GM18502 (cell line): ENCODE results near the gene RRM1.
"Not testable (repeated sequence)": the region's sequence is repeated elsewhere in the genome, so short reads cannot be mapped to it uniquely, and the experiment has no call there.

Experiments used
- ATAC-seq: cut with Tn5 transposase; IDR thresholded peaks from one replicate; pipeline ENCODE4 v1.9.1; 2021; ENCODE audit warnings: mild to moderate bottlenecking; ENCODE audit not compliant: unreplicated experiment, poor library complexity

RRM1 gene

GRCh38 chr11:4127357-4127756, 32.8 kb downstream of the RRM1 start:
- no peak for ATAC-seq

GRCh38 chr11:4130219-4130618, 35.6 kb downstream of the RRM1 start:
- not testable (repeated sequence) for ATAC-seq

GRCh38 chr11:4134806-4135205, 40.2 kb downstream of the RRM1 start:
- ATAC-seq, result no peak

GRCh38 chr11:4138497-4138896, 43.9 kb downstream of the RRM1 start:
- no peak for ATAC-seq

- ATAC-seq, result no peak
These were observed 45.6 kb downstream of the RRM1 start for GRCh38 chr11:4140067-4140636.

GRCh38 chr11:4146070-4146771, 51.6 kb downstream of the RRM1 start:
- no peak for ATAC-seq

GRCh38 chr11:4146772-4147098, 52.1 kb downstream of the RRM1 start:
- no peak for ATAC-seq

GRCh38 chr11:4154503-4154902, 59.9 kb downstream of the RRM1 start:
- ATAC-seq, result no peak

- ATAC-seq, result no peak
These were observed 62.0 kb downstream of the RRM1 start for GRCh38 chr11:4156571-4156970.

- ATAC-seq, result not testable (repeated sequence)
These were observed 64.2 kb downstream of the RRM1 start for GRCh38 chr11:4158818-4159217.

GRCh38 chr11:4161305-4161704, 66.7 kb downstream of the RRM1 start:
- no peak for ATAC-seq

- no peak for ATAC-seq
These were observed 70.4 kb downstream of the RRM1 start for GRCh38 chr11:4164884-4165590.

GRCh38 chr11:4167292-4167691, 72.7 kb downstream of the RRM1 start:
- ATAC-seq, result no peak

GRCh38 chr11:4167758-4168157, 73.2 kb downstream of the RRM1 start:
- no peak for ATAC-seq

GRCh38 chr11:4175620-4176350, 81.2 kb downstream of the RRM1 start:
- ATAC-seq, result not testable (repeated sequence)

- ATAC-seq, result no peak
These were observed 84.4 kb downstream of the RRM1 start for GRCh38 chr11:4178813-4179662.

GRCh38 chr11:4180441-4181183, 86.0 kb downstream of the RRM1 start:
- no peak for ATAC-seq

GRCh38 chr11:4181782-4182721, 87.5 kb downstream of the RRM1 start:
- ATAC-seq, result peak; percentile 79
